Measurements from ENCODE around the gene BMPER. TPM values are rescaled to one million over a fixed set of nuclear protein-coding genes. Genes with fewer than 3 reads are reported as not detected.

BMPER gene
- total and polyA plus RNA-seq, 2 of the 8 experiments (the other 6 are each of a cell fraction or from before 2014, with no cell fraction given), result 0.33 to 0.69 TPM

DNA sequence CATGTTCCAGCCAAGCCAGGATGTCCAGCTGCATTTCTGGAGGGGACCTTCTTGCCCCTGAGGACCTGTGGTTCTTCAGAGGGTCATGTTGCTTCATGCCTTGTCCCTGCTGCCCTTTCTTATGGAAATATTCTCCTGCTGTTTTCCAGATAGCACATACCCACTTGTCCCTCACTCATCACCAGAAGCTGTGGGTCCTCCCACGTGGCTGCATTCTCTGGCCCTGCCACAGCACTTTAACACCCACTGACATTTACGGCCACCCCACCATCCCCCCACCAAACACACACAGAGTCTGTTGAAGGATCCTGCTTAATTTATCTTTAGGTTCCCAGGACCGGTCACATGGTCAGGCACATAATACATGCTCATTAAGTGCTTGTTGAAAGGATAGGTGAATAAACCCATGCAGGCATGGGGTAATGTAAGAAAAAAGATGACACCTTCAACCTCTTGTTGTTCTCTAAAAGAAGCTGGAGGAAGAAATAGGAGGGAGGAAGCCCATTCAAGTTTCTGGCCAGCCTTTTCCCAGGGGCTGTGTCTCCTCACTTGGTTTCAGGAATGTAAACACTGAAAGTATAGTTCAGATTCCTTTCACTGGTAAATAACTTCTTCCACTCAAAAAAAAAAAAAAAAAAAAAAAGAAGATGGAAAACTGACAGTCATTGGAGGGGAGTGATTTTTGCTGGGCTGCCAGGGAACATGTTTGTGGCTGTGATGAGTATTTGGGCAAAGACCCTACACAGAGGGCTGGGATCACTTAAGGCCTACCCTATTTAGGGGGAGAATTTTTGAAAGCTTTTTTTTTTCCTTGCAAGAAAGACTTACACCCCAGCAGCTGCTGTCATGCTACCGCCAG lies 19.8 kb upstream of the BMPER start:
- Histone ChIP-seq H3K23ac (ENCODE audit: insufficient read length) (no peak overlapping the region), H2BK15ac (ENCODE audit: low read length) (no peak overlapping the region), H3K56ac (replicated peaks; ENCODE audit: insufficient read length, low read depth, low read length) (no peak overlapping the region), H2BK120ac (replicated peaks; ENCODE audit: low read depth, low read length) (no peak overlapping the region), H3K79me2 (ENCODE audit: control insufficient read depth in 1 of 2, insufficient read depth in 2 of 2, low read length in 2 of 2) (no peaks in the 10 kb centered on the region), H4K8ac (ENCODE audit: extremely low read depth, insufficient read depth, low read length) (no peak overlapping the region), H2BK12ac (ENCODE audit: low read depth, low read length) (no peak overlapping the region), H3K4me3 (ENCODE audit: extremely low read depth in 1 of 4, insufficient read depth in 2 of 4, low read depth in 3 of 4, low read length in 4 of 4) (no peak overlapping the region), H3K36me3 (ENCODE audit: control insufficient read depth in 2 of 4, insufficient read depth in 4 of 4, low read length in 3 of 4) (no peaks in the 10 kb centered on the region), H3K9me3 (ENCODE audit: insufficient read depth in 2 of 2, low read depth in 1 of 2, low read length in 1 of 2) (peaks cover 0 to 8% of the 10 kb centered on the region in 2 experiments; a peak in 2 of 4 replicates), H4K5ac (ENCODE audit: insufficient read length, low read depth, low read length) (no peak overlapping the region), H2BK5ac (ENCODE audit: low read depth, low read length) (no peak overlapping the region), H3K4me1 (replicated peaks in 1 of 4; ENCODE audit: control insufficient read depth in 3 of 4, insufficient read depth in 4 of 4, low read length in 3 of 4) (peaks cover 0 to 2% (median 0%) of the 10 kb centered on the region in 4 experiments; a peak in 2 of 7 replicates), H3K4ac (replicated peaks; ENCODE audit: insufficient read length, low read depth, low read length) (no peak overlapping the region), H4K91ac (replicated peaks; ENCODE audit: insufficient read length, low read length) (no peak overlapping the region), H4K20me1 (replicated peaks in 1 of 2; ENCODE audit: control insufficient read depth in 1 of 2, insufficient read depth in 2 of 2, low read length in 2 of 2) (no peaks in the 10 kb centered on the region), H3K18ac (ENCODE audit: extremely low read depth, low read length) (no peak overlapping the region), H2BK20ac (ENCODE audit: low read length) (no peak overlapping the region), H3K27me3 (replicated peaks in 1 of 4; ENCODE audit: control insufficient read depth in 3 of 4, extremely low read depth in 1 of 4, insufficient read depth in 3 of 4, low read length in 3 of 4) (no peaks in the 10 kb centered on the region), H3K14ac (ENCODE audit: insufficient read length) (no peak overlapping the region), H2AK5ac (ENCODE audit: low read depth, low read length) (no peak overlapping the region), H3K23me2 (ENCODE audit: low read depth, low read length) (no peaks in the 10 kb centered on the region), H3K9ac (replicated peaks in 1 of 4; ENCODE audit: extremely low read depth in 1 of 4, low read depth in 3 of 4, low read length in 3 of 4) (no peak overlapping the region), H3K27ac (ENCODE audit: low read depth, low read length) (no peak overlapping the region), H3K79me1 (ENCODE audit: low read depth, low read length) (no peaks in the 10 kb centered on the region), H3K4me2 (ENCODE audit: insufficient read depth in 1 of 2, low read depth in 2 of 2, low read length in 2 of 2) (no peak overlapping the region), H2AFZ (ENCODE audit: low read length) (no peak overlapping the region)
- ChIA-PET CTCF (ENCODE audit: partially characterized antibody) (interaction anchor here (0.6 to 2.4 kb wide), 9 partner anchors 10 to 174 kb away, joined by 3 to 23 read pairs (median 4); no protein-coding TSS in a partner anchor), POLR2A (ENCODE audit: partially characterized antibody) (no interaction called here)
- FAIRE-seq, result no peak
- WGBS, 2 experiments (ENCODE audit: extremely low coverage in 1 of 2, insufficient coverage in 1 of 2, insufficient read length in 1 of 2, insufficient replicate concordance in 2 of 2, low coverage in 1 of 2, low lambda C conversion rate in 2 of 2, missing lambda C conversion rate in 1 of 2), result 81% methylated on average over 4 of the region's 4 CpGs; no CpG with 5 or more reads in 1 of the 2 experiments
- DNase-seq (ENCODE audit: low read depth in 1 of 2, low spot score in 2 of 2), result no peak
- TF ChIP-seq, protein P1, sequence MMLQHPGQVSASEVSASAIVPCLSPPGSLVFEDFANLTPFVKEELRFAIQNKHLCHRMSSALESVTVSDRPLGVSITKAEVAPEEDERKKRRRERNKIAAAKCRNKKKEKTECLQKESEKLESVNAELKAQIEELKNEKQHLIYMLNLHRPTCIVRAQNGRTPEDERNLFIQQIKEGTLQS (IDR thresholded peaks at IDR 0.05; ENCODE audit: insufficient read depth, low read depth, low read length), result no peak
- no peak for TF ChIP-seq CHD2 (IDR thresholded peaks at IDR 0.05; ENCODE audit: low read length)
- TF ChIP-seq JUND (IDR thresholded peaks at IDR 0.05; ENCODE audit: low read length), result no peak
- TF ChIP-seq POU5F1 (IDR thresholded peaks at IDR 0.05; ENCODE audit: low read depth, low read length), result no peak
- TF ChIP-seq BRCA1 (IDR thresholded peaks at IDR 0.05; ENCODE audit: low read depth, low read length), result no peak
- TF ChIP-seq POLR2AphosphoS5 (IDR thresholded peaks at IDR 0.05; ENCODE audit: low read depth, low read length), result no peak
- TF ChIP-seq MAFK (IDR thresholded peaks at IDR 0.05; ENCODE audit: low read depth, low read length), result no peak
- TF ChIP-seq CTBP2 (IDR thresholded peaks at IDR 0.05; ENCODE audit: borderline replicate concordance, insufficient read depth, insufficient read length, low read length), result no peak
- TF ChIP-seq BACH1 (IDR thresholded peaks at IDR 0.05; ENCODE audit: low read length), result no peak
- no peak for TF ChIP-seq EGR1 (IDR thresholded peaks at IDR 0.05; ENCODE audit: borderline replicate concordance, low read depth, low read length)
- TF ChIP-seq GABPA (IDR thresholded peaks at IDR 0.05; ENCODE audit: borderline replicate concordance, insufficient read depth, low read length), result no peak

Measured in H1 (cell line).